Measurements from ENCODE around the gene TMIGD1. TPM values are rescaled to one million over a fixed set of nuclear protein-coding genes. Genes with fewer than 3 reads are reported as not detected.

TMIGD1 gene
- total and polyA plus RNA-seq, 2 of the 13 experiments (the other 11 are each of a cell fraction or from before 2014, with no cell fraction given) = not detected

DNA sequence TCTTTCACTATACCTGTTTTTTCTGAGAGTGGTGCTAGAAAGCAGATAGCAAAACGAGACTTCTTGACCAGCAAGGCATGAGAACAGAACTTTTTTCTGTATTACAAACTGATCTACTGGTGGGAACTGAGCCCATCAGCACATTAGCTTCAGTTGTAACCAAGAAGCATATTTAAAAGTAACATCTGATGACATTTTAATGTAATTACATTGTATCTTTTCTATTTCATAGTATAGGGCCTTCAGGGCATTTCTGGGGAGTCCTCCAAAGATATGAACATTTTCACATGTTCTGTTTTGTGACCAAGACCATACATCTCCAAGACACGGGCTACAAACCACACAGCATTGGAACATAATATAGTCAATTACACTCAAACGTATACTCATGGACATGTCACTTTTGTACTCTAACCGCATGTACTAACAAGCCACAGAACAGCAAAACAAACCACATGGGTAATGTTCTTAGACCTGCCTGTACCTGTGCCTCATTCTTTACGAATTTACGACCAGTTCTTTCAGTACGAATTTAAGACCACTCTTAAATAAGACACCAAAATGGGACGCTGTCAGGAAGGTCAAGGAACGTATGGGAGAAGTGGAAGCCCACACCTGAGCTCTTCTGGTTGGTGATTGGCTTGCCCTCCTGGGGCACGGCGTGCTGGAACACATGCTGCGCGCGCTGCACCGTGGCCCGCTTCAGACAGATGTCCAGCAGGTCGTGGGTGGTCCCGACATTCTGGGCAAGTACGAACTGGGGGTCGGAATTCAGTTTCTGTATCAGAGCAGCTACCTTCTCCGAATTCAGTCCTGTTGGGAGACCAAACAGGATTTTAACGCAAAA is 42.9 kb downstream of the TMIGD1 start (continued):
- TF ChIP-seq ZBTB20 (CRISPR knock-in tag; IDR thresholded peaks at IDR 0.05; ENCODE audit: borderline replicate concordance, low read depth) (no peak; the same call in 1 of the 2 replicates), MXI1 (IDR thresholded peaks at IDR 0.05; ENCODE audit: borderline replicate concordance, low read depth, low read length) (peak; percentile 46; the same call in 1 of the 3 replicates), KAT2B (IDR thresholded peaks at IDR 0.05; ENCODE audit: borderline replicate concordance, low read depth, low read length) (no peak), ZNF296 (CRISPR knock-in tag; conservative IDR thresholded peaks at IDR 0.05) (0 out of 2 replicates have a peak, but pooled peaks have one; percentile 55), NPAS2 (CRISPR knock-in tag; IDR thresholded peaks at IDR 0.05; ENCODE audit: borderline replicate concordance) (no peak), ZC3H13 (CRISPR knock-in tag; IDR thresholded peaks at IDR 0.05) (no peak), BCL6 (CRISPR knock-in tag; IDR thresholded peaks at IDR 0.05) (no peak), U2AF2 (IDR thresholded peaks at IDR 0.05; ENCODE audit: low read depth, low read length) (no peak), TBL1XR1 (IDR thresholded peaks at IDR 0.05; ENCODE audit: borderline replicate concordance, low read length, partially characterized antibody) (no peak), NFIC (IDR thresholded peaks at IDR 0.05; ENCODE audit: low read length) (no peak), ZNF775 (CRISPR knock-in tag; IDR thresholded peaks at IDR 0.05; ENCODE audit: borderline replicate concordance) (no peak), NFATC3 (CRISPR knock-in tag; IDR thresholded peaks at IDR 0.05) (no peak), WIZ (CRISPR knock-in tag; IDR thresholded peaks at IDR 0.05) (0 out of 2 replicates have a peak, but pooled peaks have one; percentile 4), DNMT1 (CRISPR knock-in tag; IDR thresholded peaks at IDR 0.05) (no peak), XBP1 (CRISPR knock-in tag; IDR thresholded peaks at IDR 0.05) (no peak), EP300 (IDR thresholded peaks at IDR 0.05; ENCODE audit: low read depth in 2 of 2, low read length in 2 of 2) (no peak), EP300 (CRISPR knock-in tag; IDR thresholded peaks at IDR 0.05; ENCODE audit: borderline replicate concordance) (no peak), ZBTB7B (CRISPR knock-in tag; IDR thresholded peaks at IDR 0.05) (0 out of 2 replicates have a peak, but pooled peaks have one; percentile 40), PTBP1 (IDR thresholded peaks at IDR 0.05; ENCODE audit: low read depth, low read length, poor library complexity, severe bottlenecking) (no peak)
- TF ChIP-seq, protein P1, sequence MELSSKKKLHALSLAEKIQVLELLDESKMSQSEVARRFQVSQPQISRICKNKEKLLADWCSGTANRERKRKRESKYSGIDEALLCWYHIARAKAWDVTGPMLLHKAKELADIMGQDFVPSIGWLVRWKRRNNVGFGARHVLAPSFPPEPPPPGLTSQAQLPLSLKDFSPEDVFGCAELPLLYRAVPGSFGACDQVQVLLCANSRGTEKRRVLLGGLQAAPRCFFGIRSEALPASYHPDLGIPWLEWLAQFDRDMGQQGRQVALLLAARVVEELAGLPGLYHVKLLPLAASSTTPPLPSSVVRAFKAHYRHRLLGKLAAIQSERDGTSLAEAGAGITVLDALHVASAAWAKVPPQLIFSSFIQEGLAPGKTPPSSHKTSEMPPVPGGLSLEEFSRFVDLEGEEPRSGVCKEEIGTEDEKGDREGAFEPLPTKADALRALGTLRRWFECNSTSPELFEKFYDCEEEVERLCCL (CRISPR knock-in tag; IDR thresholded peaks at IDR 0.05; ENCODE audit: borderline replicate concordance) = no peak
- TF ChIP-seq, protein P2, sequence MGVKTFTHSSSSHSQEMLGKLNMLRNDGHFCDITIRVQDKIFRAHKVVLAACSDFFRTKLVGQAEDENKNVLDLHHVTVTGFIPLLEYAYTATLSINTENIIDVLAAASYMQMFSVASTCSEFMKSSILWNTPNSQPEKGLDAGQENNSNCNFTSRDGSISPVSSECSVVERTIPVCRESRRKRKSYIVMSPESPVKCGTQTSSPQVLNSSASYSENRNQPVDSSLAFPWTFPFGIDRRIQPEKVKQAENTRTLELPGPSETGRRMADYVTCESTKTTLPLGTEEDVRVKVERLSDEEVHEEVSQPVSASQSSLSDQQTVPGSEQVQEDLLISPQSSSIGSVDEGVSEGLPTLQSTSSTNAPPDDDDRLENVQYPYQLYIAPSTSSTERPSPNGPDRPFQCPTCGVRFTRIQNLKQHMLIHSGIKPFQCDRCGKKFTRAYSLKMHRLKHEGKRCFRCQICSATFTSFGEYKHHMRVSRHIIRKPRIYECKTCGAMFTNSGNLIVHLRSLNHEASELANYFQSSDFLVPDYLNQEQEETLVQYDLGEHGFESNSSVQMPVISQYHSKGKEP (CRISPR knock-in tag; IDR thresholded peaks at IDR 0.05) = no peak
- TF ChIP-seq, protein P3, sequence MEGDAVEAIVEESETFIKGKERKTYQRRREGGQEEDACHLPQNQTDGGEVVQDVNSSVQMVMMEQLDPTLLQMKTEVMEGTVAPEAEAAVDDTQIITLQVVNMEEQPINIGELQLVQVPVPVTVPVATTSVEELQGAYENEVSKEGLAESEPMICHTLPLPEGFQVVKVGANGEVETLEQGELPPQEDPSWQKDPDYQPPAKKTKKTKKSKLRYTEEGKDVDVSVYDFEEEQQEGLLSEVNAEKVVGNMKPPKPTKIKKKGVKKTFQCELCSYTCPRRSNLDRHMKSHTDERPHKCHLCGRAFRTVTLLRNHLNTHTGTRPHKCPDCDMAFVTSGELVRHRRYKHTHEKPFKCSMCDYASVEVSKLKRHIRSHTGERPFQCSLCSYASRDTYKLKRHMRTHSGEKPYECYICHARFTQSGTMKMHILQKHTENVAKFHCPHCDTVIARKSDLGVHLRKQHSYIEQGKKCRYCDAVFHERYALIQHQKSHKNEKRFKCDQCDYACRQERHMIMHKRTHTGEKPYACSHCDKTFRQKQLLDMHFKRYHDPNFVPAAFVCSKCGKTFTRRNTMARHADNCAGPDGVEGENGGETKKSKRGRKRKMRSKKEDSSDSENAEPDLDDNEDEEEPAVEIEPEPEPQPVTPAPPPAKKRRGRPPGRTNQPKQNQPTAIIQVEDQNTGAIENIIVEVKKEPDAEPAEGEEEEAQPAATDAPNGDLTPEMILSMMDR (CRISPR knock-in tag; IDR thresholded peaks at IDR 0.05) = no peak
- TF ChIP-seq, protein P4, sequence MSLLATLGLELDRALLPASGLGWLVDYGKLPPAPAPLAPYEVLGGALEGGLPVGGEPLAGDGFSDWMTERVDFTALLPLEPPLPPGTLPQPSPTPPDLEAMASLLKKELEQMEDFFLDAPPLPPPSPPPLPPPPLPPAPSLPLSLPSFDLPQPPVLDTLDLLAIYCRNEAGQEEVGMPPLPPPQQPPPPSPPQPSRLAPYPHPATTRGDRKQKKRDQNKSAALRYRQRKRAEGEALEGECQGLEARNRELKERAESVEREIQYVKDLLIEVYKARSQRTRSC (CRISPR knock-in tag; IDR thresholded peaks at IDR 0.05; ENCODE audit: low read depth) = 0 out of 2 replicates have a peak, but pooled peaks have one; percentile 24
